ENCODE results near the gene CDKAL1.

CDKAL1 gene

GRCh38 chr6:21137700-21138335, 603.6 kb downstream of the CDKAL1 start:
- Histone ChIP-seq H4K20me1 (ENCODE audit: insufficient read depth, low read length, poor library complexity, severe bottlenecking) (no peaks in the 10 kb centered on the region), H3K27me3 (ENCODE audit: insufficient read depth, low read length, poor library complexity, severe bottlenecking) (no peaks in the 10 kb centered on the region), H3K4me3 (ENCODE audit: low read length, poor library complexity, severe bottlenecking) (no peak overlapping the region), H3K36me3 (ENCODE audit: insufficient read depth, low read length) (no peaks in the 10 kb centered on the region), H3K9me3 (ENCODE audit: insufficient read depth, low read depth, low read length) (no peaks in the 10 kb centered on the region), H2AFZ (ENCODE audit: low read length) (no peak overlapping the region), H3K79me2 (ENCODE audit: insufficient read depth, low read length) (no peaks in the 10 kb centered on the region), H3K9ac (ENCODE audit: low read depth, low read length, poor library complexity, severe bottlenecking) (no peak overlapping the region), H3F3A (ENCODE audit: low read depth) (no peaks in the 10 kb centered on the region), H3K4me1 (ENCODE audit: insufficient read depth, low read length, poor library complexity, severe bottlenecking) (peaks cover 20% of the 10 kb centered on the region), H3K9me2 (replicated peaks; ENCODE audit: low read depth, low read length) (no peaks in the 10 kb centered on the region), H3K4me2 (ENCODE audit: low read depth, low read length, poor library complexity, severe bottlenecking) (no peak overlapping the region)
- no peak for TF ChIP-seq CTCF (conservative IDR thresholded peaks at IDR 0.05; ENCODE audit: low read length)
- TF ChIP-seq EZH2phosphoT487 (IDR thresholded peaks at IDR 0.05; ENCODE audit: borderline replicate concordance), result no peak

GRCh38 chr6:21138336-21139069, 604.2 kb downstream of the CDKAL1 start:
- H3K79me2 ChIP-seq (ENCODE audit: insufficient read depth, low read length), result no peaks in the 10 kb centered on the region
- H3F3A ChIP-seq (ENCODE audit: low read depth), result no peaks in the 10 kb centered on the region
- no peak overlapping the region for H3K4me3 ChIP-seq (ENCODE audit: low read length, poor library complexity, severe bottlenecking)
- no peaks in the 10 kb centered on the region for H4K20me1 ChIP-seq (ENCODE audit: insufficient read depth, low read length, poor library complexity, severe bottlenecking)
- no peaks in the 10 kb centered on the region for H3K9me2 ChIP-seq (replicated peaks; ENCODE audit: low read depth, low read length)
- no peaks in the 10 kb centered on the region for H3K36me3 ChIP-seq (ENCODE audit: insufficient read depth, low read length)
- H3K27me3 ChIP-seq (ENCODE audit: insufficient read depth, low read length, poor library complexity, severe bottlenecking), result no peaks in the 10 kb centered on the region
- no peaks in the 10 kb centered on the region for H3K9me3 ChIP-seq (ENCODE audit: insufficient read depth, low read depth, low read length)
- no peak for TF ChIP-seq CTCF (conservative IDR thresholded peaks at IDR 0.05; ENCODE audit: low read length)
- no peak for TF ChIP-seq EZH2phosphoT487 (IDR thresholded peaks at IDR 0.05; ENCODE audit: borderline replicate concordance)
- peaks cover 13% of the 10 kb centered on the region for H3K4me1 ChIP-seq (ENCODE audit: insufficient read depth, low read length, poor library complexity, severe bottlenecking)
- no peak overlapping the region for H2AFZ ChIP-seq (ENCODE audit: low read length)
- H3K4me2 ChIP-seq (ENCODE audit: low read depth, low read length, poor library complexity, severe bottlenecking), result no peak overlapping the region
- H3K9ac ChIP-seq (ENCODE audit: low read depth, low read length, poor library complexity, severe bottlenecking), result no peak overlapping the region

GRCh38 chr6:21140966-21141365, 606.7 kb downstream of the CDKAL1 start:
- Histone ChIP-seq H3F3A (ENCODE audit: low read depth) (no peaks in the 10 kb centered on the region), H3K9me2 (replicated peaks; ENCODE audit: low read depth, low read length) (no peaks in the 10 kb centered on the region), H3K9ac (ENCODE audit: low read depth, low read length, poor library complexity, severe bottlenecking) (no peak overlapping the region), H3K4me2 (ENCODE audit: low read depth, low read length, poor library complexity, severe bottlenecking) (no peak overlapping the region), H2AFZ (ENCODE audit: low read length) (no peak overlapping the region), H3K4me3 (ENCODE audit: low read length, poor library complexity, severe bottlenecking) (no peak overlapping the region), H3K36me3 (ENCODE audit: insufficient read depth, low read length) (no peaks in the 10 kb centered on the region), H3K79me2 (ENCODE audit: insufficient read depth, low read length) (no peaks in the 10 kb centered on the region), H3K9me3 (ENCODE audit: insufficient read depth, low read depth, low read length) (no peaks in the 10 kb centered on the region), H4K20me1 (ENCODE audit: insufficient read depth, low read length, poor library complexity, severe bottlenecking) (no peaks in the 10 kb centered on the region), H3K27me3 (ENCODE audit: insufficient read depth, low read length, poor library complexity, severe bottlenecking) (no peaks in the 10 kb centered on the region), H3K4me1 (ENCODE audit: insufficient read depth, low read length, poor library complexity, severe bottlenecking) (no peaks in the 10 kb centered on the region)
- TF ChIP-seq EZH2phosphoT487 (IDR thresholded peaks at IDR 0.05; ENCODE audit: borderline replicate concordance) (no peak), CTCF (conservative IDR thresholded peaks at IDR 0.05; ENCODE audit: low read length) (no peak)
